Mononuclear cell (primary cell): ENCODE measurements around the gene GUCY2D. TPM values are rescaled to one million over a fixed set of nuclear protein-coding genes. Genes with fewer than 3 reads are reported as not detected.
"Not testable (repeated sequence)": the region's sequence is repeated elsewhere in the genome, so short reads cannot be mapped to it uniquely, and the experiment has no call there.

ENCODE experiments used
- H3K27me3 ChIP-seq: 2 replicates; pipeline ENCODE4 v1.6.0; 2011; ENCODE audit warnings: low read length, control low read depth; ENCODE audit not compliant: insufficient read depth
- H3K4me1 ChIP-seq: 2 replicates; pipeline ENCODE4 v1.5.1; 2011; ENCODE audit warnings: mild to moderate bottlenecking, low read length, control low read depth; ENCODE audit not compliant: insufficient read depth
- H3K4me3 ChIP-seq: 2 replicates; pipeline ENCODE4 v1.5.1; 2011; ENCODE audit warnings: mild to moderate bottlenecking, low read length, moderate library complexity
- H3K9me3 ChIP-seq: 2 replicates; pipeline ENCODE4 v1.5.1; 2011; ENCODE audit warnings: low read depth, mild to moderate bottlenecking, control low read depth, low read length
- total RNA-seq: library from RNA; depleted of rRNA; stranded (reverse); fragments of >200 nt; gene quantifications from one replicate; pipeline ENCODE4 v1.2.3, GENCODE V29; 2012

The GUCY2D gene
- total RNA-seq, 1 donor, result 0.10 TPM

- no peaks in the 10 kb centered on the region for H3K27me3 ChIP-seq
- H3K4me1 ChIP-seq, result peaks cover 78% of the 10 kb centered on the region
- H3K9me3 ChIP-seq, result no peaks in the 10 kb centered on the region
- no peak overlapping the region for H3K4me3 ChIP-seq
Observed at GRCh38 chr17:8019665-8020650, 17.5 kb downstream of the GUCY2D start.

DNA sequence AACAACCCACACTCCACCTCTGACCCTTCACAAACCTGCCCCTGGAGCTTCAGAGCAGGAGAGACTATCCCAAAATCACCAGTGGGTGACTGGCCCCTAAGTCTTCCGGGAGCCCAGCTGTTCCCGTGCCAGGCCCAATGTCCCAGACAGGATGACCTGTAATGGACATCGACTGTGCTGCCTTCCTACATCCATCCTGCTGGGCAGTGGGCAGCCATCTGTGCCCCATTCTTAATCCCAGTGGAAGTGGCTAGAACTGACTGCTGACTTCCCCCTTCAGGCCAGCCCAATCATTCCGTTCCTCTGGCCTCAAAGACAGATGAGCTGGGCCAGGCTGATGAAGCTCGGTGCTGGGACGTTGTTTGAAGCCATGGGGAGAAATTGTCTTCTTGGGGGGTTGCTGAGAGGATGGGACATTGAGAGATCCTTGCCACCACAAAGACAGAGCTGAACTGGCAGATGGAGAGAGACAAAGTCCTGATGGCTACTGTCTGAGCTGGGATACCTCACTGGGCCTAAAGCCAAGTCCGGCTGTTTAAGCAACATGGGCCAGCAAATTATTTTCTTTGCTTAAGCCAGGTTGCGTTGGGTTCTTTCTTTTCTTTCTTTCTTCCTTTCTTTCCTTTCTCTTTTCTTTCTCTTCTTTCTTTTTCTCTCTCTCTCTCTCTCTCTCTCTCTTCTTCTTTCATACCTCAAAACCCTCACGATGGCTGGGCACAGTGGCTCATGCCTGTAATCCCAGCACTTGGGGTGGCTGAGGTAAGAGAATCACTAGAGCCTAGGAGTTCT is 18.6 kb downstream of the GUCY2D start:
- Histone ChIP-seq H3K9me3 (no peaks in the 10 kb centered on the region), H3K27me3 (no peaks in the 10 kb centered on the region), H3K4me1 (peaks cover 76% of the 10 kb centered on the region), H3K4me3 (no peak overlapping the region)

DNA sequence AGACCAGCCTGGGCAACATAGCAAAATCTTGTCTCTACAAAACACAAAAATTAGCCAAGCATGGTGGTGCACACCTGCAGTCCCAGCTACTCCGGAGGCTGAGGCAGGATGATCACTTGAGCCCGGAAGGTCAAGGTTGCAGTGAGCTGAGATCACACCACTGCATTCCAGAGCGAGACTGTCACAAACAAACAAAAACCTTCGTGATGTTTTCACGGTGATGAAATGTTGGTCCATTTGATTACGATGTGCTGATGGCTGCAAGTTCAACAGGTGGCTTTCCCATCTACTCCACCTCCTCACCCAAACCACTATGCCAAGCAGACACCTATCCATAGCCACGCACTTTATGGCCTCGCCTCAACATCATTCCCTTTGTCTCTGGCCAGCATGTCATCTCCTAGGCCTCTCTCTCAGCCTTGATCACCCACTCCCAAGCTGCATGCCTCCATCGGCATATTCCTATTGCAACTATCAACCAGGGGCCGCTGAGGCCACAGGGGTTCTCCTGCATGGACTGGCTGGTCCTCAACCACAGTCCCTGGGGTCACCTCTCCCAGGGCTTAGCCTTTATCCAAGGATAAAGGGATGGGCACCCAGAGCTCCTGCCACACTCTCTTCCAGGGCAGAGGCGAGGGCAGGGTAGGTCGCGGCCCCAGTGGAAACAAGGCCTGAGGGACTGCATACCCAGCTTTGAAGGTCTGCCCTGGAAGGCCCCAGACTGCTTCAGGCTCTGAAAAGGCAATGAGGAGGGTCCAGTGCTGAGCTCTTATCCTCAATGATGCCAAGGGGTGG is 19.3 kb downstream of the GUCY2D start:
- Histone ChIP-seq H3K9me3 (no peaks in the 10 kb centered on the region), H3K4me1 (peaks cover 68% of the 10 kb centered on the region), H3K27me3 (no peaks in the 10 kb centered on the region), H3K4me3 (no peak overlapping the region)

- Histone ChIP-seq H3K4me1 (peaks cover 60% of the 10 kb centered on the region), H3K4me3 (no peak overlapping the region), H3K27me3 (peaks cover 4% of the 10 kb centered on the region), H3K9me3 (no peaks in the 10 kb centered on the region)
Observed at GRCh38 chr17:8022360-8023003, 20.1 kb downstream of the GUCY2D start.

- not testable (repeated sequence) for H3K9me3 ChIP-seq, H3K27me3 ChIP-seq, H3K4me3 ChIP-seq
- peaks cover 44% of the 10 kb centered on the region for H3K4me1 ChIP-seq
Observed at GRCh38 chr17:8024161-8024560, 21.7 kb downstream of the GUCY2D start.

GRCh38 chr17:8025176-8025911 is 22.9 kb downstream of the GUCY2D start:
- Histone ChIP-seq H3K4me3 (no peak overlapping the region), H3K4me1 (peaks cover 32% of the 10 kb centered on the region), H3K27me3 (peaks cover 4% of the 10 kb centered on the region), H3K9me3 (no peaks in the 10 kb centered on the region)

DNA sequence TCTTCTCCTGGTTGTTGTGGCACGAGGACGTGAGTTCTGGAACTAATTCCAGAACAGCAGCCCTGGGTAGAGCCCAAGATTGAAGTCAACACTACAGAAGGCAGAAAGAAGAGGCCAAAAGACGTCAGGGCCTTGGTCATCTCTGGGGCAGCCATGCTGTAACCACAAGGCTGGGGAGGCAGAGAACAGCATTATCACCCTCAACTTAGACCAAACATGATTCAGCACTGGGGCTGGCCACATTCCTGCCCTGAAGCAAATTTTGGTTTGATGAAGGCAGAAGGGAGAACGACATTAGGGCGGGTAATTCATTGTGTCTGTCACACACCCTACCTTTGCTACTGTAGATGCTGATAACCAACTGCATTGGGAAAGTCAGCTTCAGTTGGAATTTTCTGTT is 26.7 kb downstream of the GUCY2D start:
- H3K4me1 ChIP-seq, result peaks cover 9% of the 10 kb centered on the region
- no peaks in the 10 kb centered on the region for H3K9me3 ChIP-seq
- no peak overlapping the region for H3K4me3 ChIP-seq
- peaks cover 4% of the 10 kb centered on the region for H3K27me3 ChIP-seq

DNA sequence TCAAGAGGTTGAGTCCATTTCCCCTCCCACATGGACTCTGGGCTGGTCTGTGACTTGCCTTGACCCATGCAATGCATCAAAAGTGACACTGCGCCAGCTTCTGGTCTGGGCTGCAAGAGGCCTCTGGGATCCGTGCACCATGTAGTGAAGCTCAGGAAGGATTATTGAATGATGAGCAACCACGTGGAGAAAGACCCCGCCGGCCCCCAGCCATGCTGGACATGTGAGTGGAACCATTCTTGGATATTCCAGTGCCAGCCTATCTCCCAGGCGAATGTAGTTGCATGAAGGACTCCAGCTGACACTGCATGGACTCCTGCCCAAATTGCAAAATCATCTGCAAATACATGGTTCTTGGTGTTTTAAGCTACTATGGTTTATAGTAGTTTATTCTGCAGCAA is 28.8 kb downstream of the GUCY2D start:
- peaks cover 4% of the 10 kb centered on the region for H3K27me3 ChIP-seq
- H3K9me3 ChIP-seq, result no peaks in the 10 kb centered on the region
- H3K4me3 ChIP-seq, result no peak overlapping the region
- H3K4me1 ChIP-seq, result no peaks in the 10 kb centered on the region

GRCh38 chr17:8031950-8032349 is 29.5 kb downstream of the GUCY2D start:
- peaks cover 3% of the 10 kb centered on the region for H3K27me3 ChIP-seq

GRCh38 chr17:8032442-8032841 is 30.0 kb downstream of the GUCY2D start:
- peaks cover 2% of the 10 kb centered on the region for H3K27me3 ChIP-seq
- no peak overlapping the region for H3K4me3 ChIP-seq
- no peaks in the 10 kb centered on the region for H3K4me1 ChIP-seq
- H3K9me3 ChIP-seq, result no peaks in the 10 kb centered on the region

More at GRCh38 chr17:8031950-8032349, 29.5 kb downstream of the GUCY2D start:
- H3K4me3 ChIP-seq, result no peak overlapping the region
- no peaks in the 10 kb centered on the region for H3K9me3 ChIP-seq
- no peaks in the 10 kb centered on the region for H3K4me1 ChIP-seq

- H3K4me1 ChIP-seq, result peaks cover 37% of the 10 kb centered on the region
- peaks cover 9% of the 10 kb centered on the region for H3K27me3 ChIP-seq
- H3K4me3 ChIP-seq, result no peak within 1 kb of the TSS
- no peaks in the 10 kb centered on the region for H3K9me3 ChIP-seq
Observed at GRCh38 chr17:8038954-8039610, 36.7 kb downstream of the GUCY2D start, which contains the start of gene ALOX15B. Gene ALOX15B, plus strand, starts transcription at chr17:8039059. Its CDS starts 97 bp downstream, at chr17:8039156.

- peaks cover 37% of the 10 kb centered on the region for H3K4me1 ChIP-seq
- peaks cover 9% of the 10 kb centered on the region for H3K27me3 ChIP-seq
- H3K9me3 ChIP-seq, result no peaks in the 10 kb centered on the region
- no peak overlapping the region for H3K4me3 ChIP-seq
Observed at GRCh38 chr17:8039611-8040168, 37.3 kb downstream of the GUCY2D start.

DNA sequence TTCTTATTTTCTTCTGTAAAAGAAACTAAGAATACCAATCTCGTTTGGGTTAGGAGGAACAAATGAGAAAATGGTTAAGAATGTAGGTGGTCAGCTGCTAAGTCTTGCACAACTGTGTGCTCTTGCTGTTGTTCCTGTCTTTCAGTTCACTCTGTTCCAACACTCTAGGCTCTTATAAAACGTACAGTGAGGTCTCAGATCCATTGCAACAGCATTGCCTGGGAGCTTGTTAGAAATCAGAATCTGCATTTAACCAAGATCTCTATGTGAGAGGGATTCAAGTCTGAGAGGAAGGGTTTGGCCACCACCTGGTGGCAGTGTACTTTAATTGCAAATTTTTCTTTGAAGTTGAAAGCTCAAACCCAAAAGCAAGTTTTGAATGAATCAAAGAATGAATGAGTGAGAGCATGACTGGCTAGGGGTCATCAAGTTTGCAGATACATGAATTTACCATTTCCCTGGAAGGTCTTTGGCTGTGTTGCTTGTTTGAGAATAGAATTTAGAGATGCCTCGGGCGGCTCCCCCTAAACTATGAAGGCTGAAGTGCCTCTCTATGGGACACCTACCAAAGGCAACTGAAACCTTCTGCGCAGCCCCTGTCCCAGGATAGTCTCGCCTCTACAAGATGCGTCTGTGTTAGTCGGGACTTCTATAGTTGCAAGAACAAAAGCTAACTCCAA is 39.0 kb downstream of the GUCY2D start:
- no peak overlapping the region for H3K4me3 ChIP-seq
- H3K9me3 ChIP-seq, result no peaks in the 10 kb centered on the region
- H3K27me3 ChIP-seq, result peaks cover 9% of the 10 kb centered on the region
- peaks cover 37% of the 10 kb centered on the region for H3K4me1 ChIP-seq
